Esophagus muscularis mucosa (tissue), 4 donors: ENCODE results near the gene GPX2. TPM values are rescaled to one million over a fixed set of nuclear protein-coding genes. Genes with fewer than 3 reads are reported as not detected.
A peak's percentile ranks its signal among the peaks of the same experiment; 100 is the strongest.
"Not testable (repeated sequence)": the region's sequence is repeated elsewhere in the genome, so short reads cannot be mapped to it uniquely, and the experiment has no call there.

ENCODE experiments used
- DNase-seq: peaks from one replicate; pipeline ENCODE4 v3.0.0-alpha.2; 2017; ENCODE audit errors: extremely low spot score
- H3K27ac ChIP-seq, 4 donors: fragments of 200-600 bp; sonication (generic); replicated peaks in 1 of 4; 1 replicate in 3 of 4; 2 replicates in 1 of 4; pipeline ENCODE4 v1.5.1; 2016 to 2019; ENCODE audit warnings: mild to moderate bottlenecking in 1 of 4
- H3K27me3 ChIP-seq, 4 donors: fragments of 200-600 bp; sonication (generic); one replicate each; pipeline versions ENCODE4 v1.5.1 to v1.6.0; 2016 to 2019
- H3K36me3 ChIP-seq, 4 donors: fragments of 200-600 bp; sonication (generic); one replicate each; pipeline ENCODE4 v1.5.1; 2016 to 2019
- H3K4me1 ChIP-seq, 4 donors: fragments of 200-600 bp; sonication (generic); one replicate each; pipeline ENCODE4 v1.5.1; 2016 to 2019
- H3K4me3 ChIP-seq, 4 donors: fragments of 200-600 bp; sonication (generic); 1 replicate in 2 of 4; 2 replicates in 2 of 4; pipeline ENCODE4 v1.5.1; 2016 to 2019; ENCODE audit warnings: mild to moderate bottlenecking in 4 of 4, moderate library complexity in 1 of 4
- H3K9me3 ChIP-seq, 4 donors: fragments of 200-600 bp; sonication (generic); 1 replicate in 3 of 4; 2 replicates in 1 of 4; pipeline ENCODE4 v1.5.1; 2016 to 2019
- EP300 ChIP-seq: sonication (generic); formaldehyde crosslinking; IDR thresholded peaks from one replicate; pipeline ENCODE4 v1.6.1; 2017; ENCODE audit warnings: antibody characterized with exemption
- POLR2A ChIP-seq: fragments of 450-650 bp; IDR thresholded peaks from one replicate; pipeline ENCODE4 v1.6.1; 2017; ENCODE audit warnings: antibody characterized with exemption, moderate library complexity, mild to moderate bottlenecking, low read depth
- POLR2AphosphoS5 ChIP-seq, 2 donors: sonication (generic); formaldehyde crosslinking; IDR thresholded peaks; one replicate each; pipeline ENCODE4 v1.6.1; 2017; ENCODE audit warnings: antibody characterized with exemption in 2 of 2
- WGBS: methylation state at CpG from one replicate; pipeline ENCODE4 v1.1.5; 2018; 5-methylcytosine and 5-hydroxymethylcytosine counted together
- intact Hi-C: fragments of 100-400 bp; cut with DNase I; formaldehyde crosslinking; loops from one replicate; pipeline ENCODE4 v1.15.1; 2023
- total RNA-seq, 4 donors: library from RNA; depleted of rRNA; stranded (reverse); fragments of >200 nt; gene quantifications; one replicate each; pipeline versions ENCODE4 v1.1.0 to v1.2.1, GENCODE V29; 2016
- TF ChIP-seq, protein P1 (sequence below), 3 experiments: fragments of 200-600 bp in 2 of 3; fragments of 450-650 bp in 1 of 3; sonication (generic) in 2 of 3; IDR thresholded peaks; one replicate each; pipeline ENCODE4 v1.5.1; 2017 to 2019; ENCODE audit warnings: antibody characterized with exemption in 3 of 3, mild to moderate bottlenecking in 2 of 3, moderate library complexity in 1 of 3

Gene GPX2
- total RNA-seq, 4 donors from 2014 or later = not detected

DNA sequence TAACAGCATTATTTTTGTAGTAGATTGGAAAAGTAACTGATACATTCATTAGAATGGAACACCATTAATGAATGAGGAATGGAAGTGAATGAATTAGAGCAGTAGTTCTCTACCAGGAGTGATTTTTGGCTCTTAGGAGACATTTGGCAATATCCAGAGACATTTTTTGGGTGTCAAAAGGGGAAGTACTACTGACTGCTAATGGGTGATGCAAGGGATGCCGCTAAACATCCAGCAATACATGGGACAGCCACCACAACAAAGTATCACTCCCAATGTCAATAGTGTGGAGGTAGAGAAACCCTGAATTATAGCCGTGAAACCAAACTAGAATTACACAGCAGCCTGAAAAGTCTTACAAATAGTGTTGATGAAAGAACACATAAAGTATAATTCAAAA is 26.7 kb downstream of the GPX2 start:
- intact Hi-C loops = no loop called here
- peak overlapping the region in 3 of 4 donors; percentile 90 to 99 (median 91) for H3K4me3 ChIP-seq
- WGBS = 80% methylated on average over 2 of the region's 2 CpGs

GRCh38 chr14:64915029-64915424 is 27.5 kb downstream of the GPX2 start:
- Histone ChIP-seq H3K27ac (peak overlapping the region; percentile 93 to 96 (median 95)), H3K27me3 (no peaks in the 10 kb centered on the region), H3K4me3 (peak overlapping the region; percentile 88 to 99 (median 90)), H3K36me3 (peaks cover 0 to 3% (median 0%) of the 10 kb centered on the region in 4 donors), H3K4me1 (peaks cover 29 to 52% (median 51%) of the 10 kb centered on the region in 4 donors), H3K9me3 (no peaks in the 10 kb centered on the region)
- no peak for TF ChIP-seq POLR2AphosphoS5 (IDR thresholded peaks at IDR 0.05)
- TF ChIP-seq, protein P1, sequence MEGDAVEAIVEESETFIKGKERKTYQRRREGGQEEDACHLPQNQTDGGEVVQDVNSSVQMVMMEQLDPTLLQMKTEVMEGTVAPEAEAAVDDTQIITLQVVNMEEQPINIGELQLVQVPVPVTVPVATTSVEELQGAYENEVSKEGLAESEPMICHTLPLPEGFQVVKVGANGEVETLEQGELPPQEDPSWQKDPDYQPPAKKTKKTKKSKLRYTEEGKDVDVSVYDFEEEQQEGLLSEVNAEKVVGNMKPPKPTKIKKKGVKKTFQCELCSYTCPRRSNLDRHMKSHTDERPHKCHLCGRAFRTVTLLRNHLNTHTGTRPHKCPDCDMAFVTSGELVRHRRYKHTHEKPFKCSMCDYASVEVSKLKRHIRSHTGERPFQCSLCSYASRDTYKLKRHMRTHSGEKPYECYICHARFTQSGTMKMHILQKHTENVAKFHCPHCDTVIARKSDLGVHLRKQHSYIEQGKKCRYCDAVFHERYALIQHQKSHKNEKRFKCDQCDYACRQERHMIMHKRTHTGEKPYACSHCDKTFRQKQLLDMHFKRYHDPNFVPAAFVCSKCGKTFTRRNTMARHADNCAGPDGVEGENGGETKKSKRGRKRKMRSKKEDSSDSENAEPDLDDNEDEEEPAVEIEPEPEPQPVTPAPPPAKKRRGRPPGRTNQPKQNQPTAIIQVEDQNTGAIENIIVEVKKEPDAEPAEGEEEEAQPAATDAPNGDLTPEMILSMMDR (IDR thresholded peaks at IDR 0.05) = no peak
- TF ChIP-seq EP300 = no peak
- no peak for TF ChIP-seq POLR2A
- no peak for DNase-seq
- intact Hi-C loops = no loop called here
- WGBS = 18% methylated on average over 4 of the region's 4 CpGs

More for the DNA sequence above, 26.7 kb downstream of the GPX2 start:
- no peaks in the 10 kb centered on the region for H3K9me3 ChIP-seq
- H3K27ac ChIP-seq = no peak overlapping the region
- TF ChIP-seq POLR2A (no peak), POLR2AphosphoS5 (IDR thresholded peaks at IDR 0.05) (no peak), EP300 (no peak)
- H3K4me1 ChIP-seq = peaks cover 29 to 57% (median 54%) of the 10 kb centered on the region in 4 donors
- H3K36me3 ChIP-seq = peaks cover 0 to 3% (median 0%) of the 10 kb centered on the region in 4 donors
- DNase-seq = no peak
- H3K27me3 ChIP-seq = no peaks in the 10 kb centered on the region

DNA sequence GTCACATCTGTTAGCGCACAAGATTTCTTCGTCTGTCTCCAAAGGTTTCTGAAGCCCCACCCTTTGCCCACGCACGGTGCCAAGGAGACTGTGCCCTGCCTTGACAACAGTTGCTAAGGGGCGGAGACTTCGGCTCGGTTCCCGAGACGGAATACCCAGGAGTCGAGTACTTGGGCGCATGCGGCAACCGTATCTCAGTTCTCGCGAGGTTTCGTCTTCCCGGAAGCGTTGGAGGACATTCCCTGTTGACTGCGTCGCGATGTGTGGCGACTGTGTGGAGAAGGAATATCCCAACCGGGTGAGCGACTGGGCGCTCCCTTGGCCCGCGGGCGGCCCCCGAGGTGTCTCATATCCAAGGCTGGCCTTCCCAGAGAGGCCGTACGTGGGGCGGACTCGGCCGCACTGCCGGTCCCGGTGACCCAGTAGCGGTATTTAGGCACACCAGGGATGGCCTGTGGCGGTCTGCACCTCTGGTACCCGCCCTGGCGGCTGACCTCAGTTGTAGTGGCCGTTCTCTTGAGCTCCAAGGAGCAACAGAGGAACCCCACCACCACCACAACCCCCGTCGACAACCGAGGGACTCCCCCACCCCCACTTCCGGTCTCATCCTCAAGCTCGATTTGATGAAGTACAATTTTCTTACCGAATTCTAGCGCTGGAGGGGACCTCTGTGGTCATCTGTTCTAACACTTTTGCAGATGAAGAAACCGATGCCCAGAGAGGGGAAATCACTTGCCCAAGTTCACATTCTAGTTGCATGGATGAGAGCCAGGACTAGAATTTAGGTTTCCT is 28.1 kb downstream of the GPX2 start, which contains the start of gene CHURC1:
TSS of gene CHURC1 (plus strand) at position 219 of the 792 bp plus-strand sequence. CDS start at position 260, 41 bp downstream.
- DNase-seq = peak; percentile 100
- H3K4me1 ChIP-seq = peaks cover 23 to 49% (median 47%) of the 10 kb centered on the region in 4 donors
- peak; percentile 88 for TF ChIP-seq POLR2A
- TF ChIP-seq, protein P1 (IDR thresholded peaks at IDR 0.05) = no peak
- TF ChIP-seq POLR2AphosphoS5 (IDR thresholded peaks at IDR 0.05) = peak; percentile 95 to 98
- no peaks in the 10 kb centered on the region for H3K27me3 ChIP-seq
- no peaks in the 10 kb centered on the region for H3K9me3 ChIP-seq
- H3K27ac ChIP-seq = peak within 1 kb of the TSS; percentile 93 to 96 (median 95)
- intact Hi-C loops = no loop called here
- H3K4me3 ChIP-seq = peak within 1 kb of the TSS; percentile 88 to 99 (median 90)
- WGBS = 0% methylated on average over 24 of the region's 49 CpGs
- H3K36me3 ChIP-seq = peaks cover 0 to 3% (median 0%) of the 10 kb centered on the region in 4 donors

GRCh38 chr14:64913477-64913876 is 29.1 kb downstream of the GPX2 start:
- H3K9me3 ChIP-seq, H3K27me3 ChIP-seq, H3K36me3 ChIP-seq, intact Hi-C loops, DNase-seq: not testable (repeated sequence)
- Histone ChIP-seq H3K27ac (peak overlapping the region; percentile 93 to 96 (median 95)), H3K4me3 (peak overlapping the region; percentile 88 to 99 (median 90)), H3K4me1 (peaks cover 20 to 42% (median 40%) of the 10 kb centered on the region in 4 donors)
- 76% methylated on average over 5 of the region's 5 CpGs for WGBS

- no peak for DNase-seq
- Histone ChIP-seq H3K4me3 (no peak overlapping the region), H3K36me3 (peaks cover 0 to 3% (median 0%) of the 10 kb centered on the region in 4 donors), H3K27me3 (no peaks in the 10 kb centered on the region), H3K27ac (no peak overlapping the region), H3K4me1 (peaks cover 12 to 30% (median 29%) of the 10 kb centered on the region in 4 donors), H3K9me3 (no peaks in the 10 kb centered on the region)
- WGBS = 87% methylated on average over 1 of the region's 1 CpG
- intact Hi-C loops = no loop called here
- TF ChIP-seq POLR2A (no peak), POLR2AphosphoS5 (IDR thresholded peaks at IDR 0.05) (no peak), EP300 (no peak)
- TF ChIP-seq, protein P1 (IDR thresholded peaks at IDR 0.05) = no peak
These were observed 30.3 kb downstream of the GPX2 start for GRCh38 chr14:64912261-64912660.
